ENCODE results near the gene SCLY.
"Not testable (repeated sequence)": the region's sequence is repeated elsewhere in the genome, so short reads cannot be mapped to it uniquely, and the experiment has no call there.

The SCLY gene

DNA sequence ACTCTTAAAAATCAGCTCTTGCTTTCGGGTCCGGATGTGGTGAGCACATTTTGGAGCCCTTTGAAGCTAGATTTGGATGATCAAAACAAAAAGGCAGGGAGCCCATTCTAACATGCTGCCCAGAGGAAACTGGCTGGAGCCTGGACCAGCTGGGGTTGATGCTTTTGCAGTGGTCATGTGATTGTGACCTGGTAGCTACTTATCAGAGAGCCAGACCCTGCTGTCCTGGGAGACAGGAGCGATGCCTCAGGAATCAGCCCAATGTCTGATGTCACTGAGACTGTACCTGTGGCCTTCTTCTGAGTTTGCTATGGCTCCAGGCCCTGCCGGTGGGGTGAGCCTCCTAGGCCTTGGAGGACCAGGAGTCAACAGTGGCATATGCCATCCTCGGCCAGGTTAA, 18.7 kb upstream of the SCLY start:
- no peak for DNase-seq

DNA sequence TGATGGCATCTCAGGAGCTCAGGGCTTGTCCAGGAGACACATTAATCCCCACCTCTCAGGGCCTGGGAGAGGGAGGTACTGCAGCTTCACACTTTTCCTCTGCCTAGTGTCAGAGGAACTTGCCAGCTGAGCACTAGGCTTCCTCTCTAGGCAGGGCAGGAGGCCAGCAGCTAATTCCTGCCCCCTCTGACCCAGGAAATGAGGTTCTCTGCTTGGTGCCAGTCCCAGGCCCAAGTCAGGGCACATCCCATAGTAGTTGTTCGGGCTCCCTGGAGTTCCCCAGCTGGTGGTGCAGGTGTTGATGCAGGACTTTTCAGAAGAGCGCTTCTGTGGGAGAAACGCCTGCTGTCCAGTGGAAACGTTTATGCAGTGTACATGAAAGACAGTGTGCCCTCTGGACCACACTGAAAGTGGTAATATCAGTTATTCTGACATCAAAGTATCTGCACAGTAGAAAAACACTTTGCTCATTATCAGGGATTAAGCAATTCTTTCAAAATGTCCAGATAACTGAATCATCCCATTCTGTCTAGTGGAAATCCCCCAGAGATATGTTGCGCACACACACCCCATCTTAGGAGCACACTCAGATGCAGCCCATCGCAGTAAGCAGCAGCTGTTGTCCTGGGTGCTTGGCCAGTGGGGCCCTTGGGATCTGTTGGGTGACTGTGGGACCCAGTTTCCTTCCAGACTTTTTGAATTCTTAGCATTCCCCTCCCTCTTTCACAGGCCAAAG, 17.8 kb upstream of the SCLY start:
- no peak for DNase-seq

DNA sequence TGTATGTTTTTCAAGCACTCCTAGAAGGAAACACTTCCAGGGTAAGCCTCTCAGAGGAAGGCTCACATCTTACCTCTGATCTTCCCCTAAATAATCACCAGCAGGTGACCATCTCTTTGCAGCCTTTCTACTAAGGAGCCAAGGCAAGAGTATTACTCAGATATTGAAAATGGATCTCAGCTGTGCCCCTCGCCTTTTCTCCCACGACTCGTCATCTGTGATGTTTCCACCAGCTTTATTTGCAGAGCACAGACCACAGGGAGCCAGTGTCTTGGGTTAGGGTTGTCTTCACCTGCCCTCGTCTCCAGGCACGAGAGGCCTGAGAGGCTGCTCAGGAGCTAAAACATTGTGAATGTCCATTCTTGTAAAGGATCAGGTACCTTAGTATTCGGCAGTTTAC, 16.9 kb upstream of the SCLY start:
- DNase-seq, result no peak

DNA sequence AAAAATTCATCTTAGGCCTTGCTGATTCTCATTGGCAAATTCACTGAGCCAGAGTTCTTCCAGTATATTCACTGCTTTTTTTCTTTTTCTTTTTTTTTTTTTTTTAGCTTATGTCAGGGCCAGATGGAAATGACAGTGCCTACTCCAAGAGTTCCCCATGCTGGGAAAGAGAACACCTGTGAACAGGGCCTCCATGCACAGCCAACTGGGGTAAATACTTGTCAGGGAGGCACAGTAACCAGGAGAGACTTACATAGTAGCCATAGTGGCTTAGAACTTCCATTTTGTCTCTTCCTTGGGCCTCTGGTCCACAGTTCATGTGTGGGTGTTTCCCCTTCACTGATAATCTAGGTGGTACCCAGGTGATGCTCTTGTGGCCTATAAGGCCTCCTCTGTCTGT, 15.2 kb upstream of the SCLY start:
- DNase-seq, result no peak

DNA sequence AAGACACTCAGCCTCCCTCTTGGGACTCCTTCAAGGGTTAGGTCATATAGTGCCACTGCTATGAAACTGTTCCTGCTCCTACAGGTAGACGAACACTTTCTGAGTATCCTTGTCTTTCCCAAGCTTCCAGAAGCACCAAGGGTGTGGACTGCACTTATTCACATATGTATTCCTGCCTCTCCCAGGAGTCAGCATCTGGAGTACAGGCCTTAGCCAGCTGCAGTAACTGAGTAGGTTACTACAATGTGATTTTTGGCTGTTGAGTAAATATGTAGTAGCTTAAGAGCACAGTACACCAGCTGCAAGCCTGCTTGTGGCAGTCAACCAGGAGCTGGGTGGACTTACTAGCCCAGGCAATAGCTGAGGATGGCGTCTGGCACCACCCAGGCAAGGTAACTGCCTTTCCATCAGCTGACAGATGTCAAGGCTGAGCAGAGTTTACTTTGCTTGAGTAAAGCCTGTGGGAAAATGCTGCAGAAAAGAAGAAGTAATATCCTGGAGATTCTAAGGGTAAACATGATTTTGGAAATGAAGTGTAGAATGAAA, 14.0 kb upstream of the SCLY start:
- DNase-seq, result no peak

DNA sequence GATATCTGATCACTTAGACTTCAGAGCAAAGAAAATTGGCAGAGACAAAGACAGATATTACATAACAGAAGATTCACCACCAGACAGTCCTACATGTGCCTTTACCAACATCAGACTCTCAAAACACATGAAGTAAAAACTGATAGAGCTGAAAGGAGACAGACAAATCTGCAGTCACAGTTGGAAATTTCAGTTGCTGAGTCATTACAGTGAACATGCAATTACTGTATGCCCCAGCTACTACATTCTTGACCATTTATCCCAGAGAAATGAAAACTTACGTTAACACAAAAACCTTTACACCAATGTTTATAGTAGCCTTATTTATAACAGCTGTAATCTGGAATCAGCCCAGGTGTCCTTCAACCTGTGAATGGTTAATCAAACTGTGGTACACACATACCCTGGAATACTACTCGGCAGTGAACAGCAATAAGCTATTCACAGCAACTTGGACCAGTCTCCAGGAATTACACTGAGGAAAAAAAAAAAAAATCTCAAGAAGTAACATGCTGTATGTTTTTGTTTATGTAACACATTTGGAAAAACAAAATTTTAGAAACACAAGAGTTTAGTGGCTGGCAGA, 7.5 kb upstream of the SCLY start:
- no peak for DNase-seq

DNA sequence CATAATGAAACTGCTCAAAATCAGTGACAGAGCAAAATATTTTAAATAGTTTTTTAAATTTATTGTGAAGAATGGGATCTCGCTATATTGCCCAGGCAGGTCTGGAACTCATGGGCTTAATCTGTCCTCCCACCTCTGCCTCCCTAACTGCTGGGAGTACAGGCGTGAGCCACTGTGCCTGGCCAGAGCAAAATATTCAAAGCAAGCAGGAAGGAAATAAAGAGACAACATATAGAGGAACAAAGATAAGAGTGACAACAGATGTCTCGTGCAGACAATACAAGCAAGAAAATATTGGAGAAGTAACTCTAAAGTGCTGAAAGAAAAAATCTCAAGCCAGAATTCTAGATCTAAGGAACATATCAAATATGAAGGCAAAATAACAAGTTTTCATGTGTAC, 5.0 kb upstream of the SCLY start:
- no peak for DNase-seq

DNA sequence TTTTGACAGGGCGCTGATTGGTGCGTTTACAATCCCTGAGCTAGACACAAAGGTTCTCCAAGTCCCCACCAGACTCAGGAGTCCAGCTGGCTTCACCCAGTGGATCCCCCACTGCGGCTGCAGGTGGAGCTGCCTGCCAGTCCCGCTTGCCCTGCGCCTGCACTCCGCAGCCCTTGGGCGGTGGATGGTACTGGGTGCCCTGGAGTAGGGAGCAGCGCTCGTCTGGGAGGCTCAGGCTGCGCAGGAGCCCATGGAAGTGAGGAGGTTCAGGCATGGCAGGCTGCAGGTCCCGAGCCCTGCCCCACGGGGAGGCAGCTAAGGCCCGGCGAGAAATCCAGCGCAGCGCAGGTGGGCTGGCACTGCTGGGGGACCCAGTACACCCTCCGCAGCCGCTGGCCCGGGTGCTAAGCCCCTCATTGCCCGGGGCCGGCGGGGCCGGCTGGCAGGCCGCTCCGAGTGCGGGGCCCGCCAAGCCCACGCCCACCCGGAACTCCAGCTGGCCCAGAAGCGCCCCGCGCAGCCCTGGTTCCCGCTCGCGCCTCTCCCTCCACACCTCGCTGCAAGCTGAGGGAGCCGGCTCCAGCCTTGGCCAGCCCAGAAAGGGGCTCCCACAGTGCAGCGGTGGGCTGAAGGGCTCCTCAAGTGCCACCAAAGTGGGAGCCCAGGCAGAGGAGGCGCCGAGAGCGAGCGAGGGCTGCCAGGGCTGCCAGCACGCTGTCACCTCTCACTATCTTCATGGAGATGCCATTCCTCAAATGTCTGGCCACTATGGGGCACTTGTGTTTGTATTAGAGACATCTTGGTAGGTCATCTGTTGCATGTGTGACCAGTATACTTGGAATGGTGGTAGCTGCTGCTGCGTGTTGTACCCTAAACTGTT, 2.9 kb upstream of the SCLY start:
- DNase-seq, result not testable (repeated sequence)

DNA sequence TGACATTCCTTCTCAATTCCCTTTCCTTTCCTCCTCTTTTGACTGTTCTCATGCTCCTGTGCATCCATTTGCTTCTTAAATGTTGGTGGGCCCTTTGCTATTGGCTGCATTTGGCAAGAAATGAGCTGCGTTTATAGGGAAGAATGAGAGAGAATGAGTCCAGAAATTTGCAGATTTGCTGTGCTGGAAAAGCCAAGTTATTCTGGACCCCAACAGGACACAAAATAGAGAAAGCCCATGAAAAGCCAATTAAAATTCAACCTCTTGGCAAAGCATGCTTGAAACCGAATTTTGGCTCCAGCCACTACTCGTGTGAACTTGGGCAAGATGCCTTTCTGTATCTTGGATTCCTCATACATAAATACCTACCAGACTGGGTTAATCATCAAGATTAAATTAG, 1.3 kb upstream of the SCLY start:
- peak in 1 of 2 experiments; percentile 45 for DNase-seq

DNA sequence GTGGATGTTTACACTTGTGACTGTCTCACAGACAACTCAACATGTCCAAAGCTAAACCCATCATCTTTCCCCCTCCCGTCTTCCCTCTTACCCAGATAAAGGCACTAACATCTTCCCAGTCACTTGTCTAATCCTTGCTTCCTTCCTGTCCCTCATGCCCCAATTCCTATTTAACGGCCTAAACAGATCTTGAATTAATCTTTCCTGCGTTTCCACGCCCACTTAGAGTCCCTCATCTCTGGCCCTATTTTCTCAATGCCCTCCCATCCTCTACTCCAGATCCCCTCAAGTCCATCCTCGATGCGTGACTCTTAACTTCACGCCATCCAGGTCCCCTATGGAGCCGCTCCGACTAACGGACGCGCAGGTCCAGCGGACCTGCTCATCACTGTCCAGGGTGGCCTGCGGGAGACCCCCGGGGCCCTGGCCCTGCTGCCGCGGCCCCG, 682 bp upstream of the SCLY start:
- peak in 1 of 2 experiments; percentile 38 for DNase-seq

DNA sequence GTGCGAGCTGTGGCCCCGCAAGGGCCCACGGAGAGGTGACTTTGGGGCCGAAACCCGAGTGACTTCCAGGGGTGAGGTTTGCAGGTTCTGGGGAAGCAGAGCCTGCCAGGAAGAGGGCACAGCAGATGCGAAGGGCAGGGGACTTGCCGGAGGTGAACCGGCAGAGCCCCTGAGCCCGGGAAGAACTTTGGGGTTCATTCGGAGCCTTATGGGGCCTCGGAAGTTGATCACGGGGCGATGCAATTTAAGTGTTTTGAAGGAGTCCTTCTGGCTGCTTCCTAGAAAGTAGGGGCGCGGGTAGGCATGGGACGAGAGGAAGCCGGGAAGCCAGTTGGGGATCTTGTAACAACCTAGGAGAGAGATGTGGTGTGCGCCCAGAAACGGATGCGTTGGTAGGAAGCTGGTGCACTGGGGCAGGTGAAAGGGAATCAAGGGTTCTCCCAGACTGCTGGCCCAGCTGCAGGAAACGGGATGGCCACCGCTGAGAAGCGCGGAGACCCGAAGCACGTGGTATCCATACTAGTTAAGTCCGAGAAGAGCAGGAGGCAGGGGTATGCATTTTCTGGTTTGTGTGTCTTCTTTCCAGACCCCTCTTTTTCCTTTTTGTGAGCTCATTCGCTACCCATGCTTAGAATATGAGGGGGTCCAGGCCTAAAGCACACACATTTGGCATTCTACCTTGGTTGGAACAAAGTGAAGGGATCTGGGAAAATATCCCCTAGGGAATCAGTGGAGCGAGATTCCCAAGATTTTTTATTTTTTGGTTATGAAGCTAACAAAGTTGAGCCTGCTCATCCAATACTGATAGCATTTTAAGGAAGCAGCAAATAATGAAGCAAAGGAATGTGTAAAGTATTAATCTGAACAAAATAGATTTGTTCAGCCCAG, 758 bp downstream of the SCLY start:
- peak; percentile 8 to 15 for DNase-seq

DNA sequence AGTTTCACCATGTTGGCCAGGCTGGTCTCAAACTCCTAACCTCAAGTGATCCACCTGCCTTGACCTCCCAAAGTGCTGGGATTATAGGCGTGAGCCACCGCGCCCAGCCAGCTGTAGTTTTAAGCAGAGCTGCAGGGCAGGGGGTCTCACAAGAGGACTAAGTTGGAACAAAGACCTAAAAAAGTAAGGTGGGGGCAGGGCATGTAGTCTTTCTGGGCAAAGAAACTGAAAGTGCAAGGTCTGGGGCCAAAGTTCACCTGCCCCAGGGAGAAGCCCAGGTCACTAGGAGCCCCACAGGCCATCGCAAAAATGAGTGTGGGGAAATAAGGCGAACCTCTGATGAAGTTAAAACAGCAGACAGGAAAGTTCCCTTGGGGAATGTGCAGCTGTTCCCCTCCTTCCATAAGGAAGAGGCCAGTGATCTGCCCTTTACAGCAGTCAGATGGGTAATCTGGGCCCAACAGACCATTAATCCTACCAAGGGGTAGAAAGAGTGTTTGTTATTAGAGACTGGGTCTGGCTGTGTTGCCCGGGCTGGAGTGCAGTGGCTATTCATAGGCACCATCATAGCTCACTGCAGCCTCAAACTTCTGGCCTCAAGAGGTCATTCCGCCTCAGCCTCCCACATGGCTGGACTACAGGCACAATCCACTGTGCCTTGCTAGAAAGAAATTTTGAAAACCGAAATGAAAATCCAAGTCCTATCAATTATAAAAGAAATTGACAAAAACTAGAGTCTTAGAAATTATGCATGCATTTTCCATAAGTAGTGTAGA, 2.8 kb downstream of the SCLY start:
- DNase-seq, result no peak

DNA sequence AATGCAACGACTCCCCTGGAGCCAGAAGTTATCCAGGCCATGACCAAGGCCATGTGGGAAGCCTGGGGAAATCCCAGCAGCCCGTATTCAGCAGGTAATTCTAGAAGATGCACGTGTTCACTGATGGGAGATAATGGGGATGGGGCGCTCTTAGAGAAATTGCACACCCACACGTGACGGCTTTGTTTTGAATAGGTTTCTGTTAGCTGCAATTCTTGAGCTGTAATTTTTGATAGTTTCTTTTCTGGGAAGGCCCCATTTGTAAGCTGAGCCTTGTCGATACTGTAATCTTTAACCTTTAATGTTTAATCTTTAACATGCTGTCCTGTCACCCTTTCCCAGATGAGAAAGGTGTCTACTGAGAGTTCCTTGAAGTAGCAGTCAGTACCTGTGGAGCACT, 3.6 kb downstream of the SCLY start:
- DNase-seq, result no peak

DNA sequence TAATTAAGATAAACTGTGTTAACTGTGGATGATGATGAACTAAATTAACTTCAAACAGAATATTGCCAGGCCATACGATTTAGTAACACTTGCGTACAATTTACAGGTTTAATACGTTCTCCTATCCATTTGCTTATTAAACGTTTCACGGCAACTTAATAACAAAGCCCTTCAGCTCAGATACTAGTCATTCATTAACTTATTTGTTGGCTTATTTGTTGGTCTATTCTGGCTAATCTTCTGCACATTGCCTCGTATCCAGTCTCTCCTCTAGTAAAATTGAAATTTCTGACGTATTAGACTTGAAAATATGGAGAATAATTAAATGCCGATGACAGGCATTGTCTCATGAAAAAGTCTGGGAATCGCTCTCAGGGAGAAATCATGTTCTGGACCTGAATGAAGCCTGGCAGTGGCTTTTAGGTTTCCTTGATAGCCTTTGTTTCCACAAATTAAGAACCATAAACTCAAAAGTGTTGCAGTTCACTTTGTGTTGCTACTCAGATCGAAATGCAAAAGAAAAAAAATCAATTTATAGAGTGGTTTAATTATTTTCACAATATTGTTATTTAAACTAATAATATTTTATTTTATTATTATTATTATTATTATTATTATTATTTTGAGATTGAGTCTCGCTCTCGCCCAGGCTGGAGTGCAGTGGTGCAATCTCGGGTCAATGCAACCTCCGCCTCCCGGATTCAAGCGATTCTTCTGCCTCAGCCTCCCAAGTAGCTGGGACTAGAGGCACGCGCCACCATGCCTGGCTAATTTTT, 4.5 kb downstream of the SCLY start:
- no peak for DNase-seq

DNA sequence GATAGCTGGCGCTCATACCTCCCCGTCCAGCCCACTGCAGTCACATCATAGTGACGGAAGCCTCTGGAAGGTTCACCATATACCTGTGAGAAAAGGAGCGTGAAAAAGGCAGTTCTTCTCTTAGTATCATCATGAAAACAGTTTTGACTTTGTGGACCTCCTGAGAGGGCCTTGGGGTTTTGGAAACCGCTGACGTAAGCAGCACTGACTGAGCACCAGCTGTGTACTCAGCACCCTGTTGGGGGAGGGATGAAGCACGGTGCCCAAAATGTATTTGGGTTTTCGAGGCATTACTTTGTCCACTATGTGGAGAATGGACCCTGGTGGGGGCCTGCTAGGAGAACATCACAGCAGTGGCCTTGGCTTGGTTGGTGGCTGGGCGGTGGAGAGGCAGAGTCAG, 5.4 kb downstream of the SCLY start:
- DNase-seq, result no peak

DNA sequence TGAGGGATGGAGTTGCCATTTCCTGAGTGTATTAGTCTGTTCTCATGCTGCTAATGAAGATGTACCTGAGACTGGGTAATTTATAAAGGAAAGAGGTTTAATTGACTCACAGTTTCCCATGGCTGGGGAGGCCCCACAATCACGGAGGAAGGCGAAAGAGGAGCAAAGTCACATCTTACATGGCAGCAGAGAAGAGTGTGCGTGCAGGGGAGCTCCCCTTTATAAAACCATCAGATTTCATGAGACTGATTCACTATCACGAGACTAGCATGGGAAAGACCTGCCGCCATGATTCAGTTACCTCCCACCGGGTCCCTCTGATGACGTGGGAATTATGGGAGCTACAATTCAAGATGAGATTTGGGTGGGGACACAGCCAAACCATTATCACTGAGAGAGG, 5.9 kb downstream of the SCLY start:
- DNase-seq, result not testable (repeated sequence)

DNA sequence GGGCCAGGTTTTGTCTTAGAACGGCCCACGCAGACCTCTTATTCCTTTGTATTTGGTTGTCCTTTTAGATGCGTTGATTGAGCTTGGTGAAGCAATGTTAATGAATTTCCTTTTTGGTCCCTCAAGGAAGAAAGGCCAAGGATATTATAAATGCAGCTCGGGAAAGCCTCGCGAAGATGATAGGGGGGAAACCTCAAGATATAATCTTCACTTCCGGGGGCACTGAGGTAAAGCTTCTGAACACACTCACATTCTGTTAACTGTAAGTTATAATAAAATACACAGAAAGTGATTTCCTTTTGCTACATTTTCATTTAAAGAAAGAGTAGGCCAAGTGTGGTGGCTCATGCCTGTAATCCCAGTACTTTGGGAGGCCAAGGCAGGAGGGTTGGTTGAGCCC, 7.1 kb downstream of the SCLY start:
- no peak for DNase-seq

DNA sequence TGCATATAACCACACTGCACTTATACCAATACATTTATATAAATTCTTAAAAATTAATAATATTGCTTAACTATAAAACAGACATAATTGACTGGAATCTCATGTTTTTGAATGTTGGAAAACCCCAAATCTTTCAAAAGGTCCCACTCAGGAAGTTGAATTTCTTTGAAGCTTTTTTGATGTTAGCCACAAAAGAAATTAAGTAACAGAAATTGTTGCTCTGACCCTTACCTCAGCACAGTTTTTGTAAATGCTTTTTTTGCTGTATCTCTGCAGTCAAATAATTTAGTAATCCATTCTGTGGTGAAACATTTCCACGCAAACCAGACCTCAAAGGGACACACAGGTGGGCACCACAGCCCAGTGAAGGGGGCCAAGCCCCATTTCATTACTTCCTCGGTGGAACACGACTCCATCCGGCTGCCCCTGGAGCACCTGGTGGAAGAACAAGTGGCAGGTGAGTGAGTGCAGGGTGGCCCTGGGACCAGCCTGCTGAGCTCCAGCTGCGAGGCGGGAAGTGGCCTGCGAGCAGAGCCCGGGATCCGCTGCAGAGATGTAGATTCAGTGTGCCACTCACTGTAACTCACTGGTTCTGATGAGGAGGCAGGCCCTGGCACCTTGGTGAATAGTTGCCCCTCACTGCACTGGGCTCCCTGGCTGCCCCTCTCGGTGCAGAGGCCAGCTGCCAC, 8.4 kb downstream of the SCLY start:
- no peak for DNase-seq

DNA sequence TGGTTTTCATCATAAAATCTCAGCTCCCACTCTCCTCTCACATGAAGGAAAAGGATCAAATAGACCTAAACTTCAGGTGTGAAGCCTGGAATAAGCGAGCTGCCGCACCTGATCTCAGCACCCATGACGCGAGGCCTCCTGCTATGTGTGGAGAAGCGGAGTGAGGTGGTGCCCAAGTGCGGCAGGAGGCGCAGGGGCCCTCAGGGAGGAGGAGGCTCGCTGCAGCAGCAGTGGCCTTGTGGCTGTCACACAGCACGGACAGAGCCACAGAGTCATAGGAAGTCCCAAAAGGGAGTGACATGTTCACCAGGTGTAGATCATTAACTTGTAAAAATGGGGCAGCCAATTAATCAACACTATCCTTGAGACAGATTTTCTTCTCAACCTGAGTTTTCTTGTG, 9.1 kb downstream of the SCLY start:
- no peak for DNase-seq

DNA sequence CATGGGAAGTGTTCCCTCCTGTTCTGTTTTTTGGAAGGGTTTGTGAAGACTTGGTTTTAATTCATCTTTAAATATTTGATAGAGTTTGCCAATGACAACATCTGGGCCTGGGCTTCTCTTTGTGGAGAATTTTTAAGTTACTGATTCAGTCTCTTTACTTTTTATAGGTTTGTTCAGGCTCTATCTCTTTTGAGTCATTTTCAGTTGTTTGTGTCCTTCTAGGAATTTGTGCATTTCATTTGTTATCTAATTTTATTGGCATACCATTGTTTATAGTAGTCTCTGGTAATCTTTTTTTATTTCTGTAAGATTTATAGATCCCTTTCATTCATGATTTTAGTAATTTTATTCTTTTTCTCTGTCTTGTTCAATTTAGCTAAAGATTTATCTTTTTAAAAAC, 14.6 kb downstream of the SCLY start:
- DNase-seq, result no peak
